PC-3 (cell line): ENCODE data around the gene ULK4. TPM values are rescaled to one million over a fixed set of nuclear protein-coding genes. Genes with fewer than 3 reads are reported as not detected.
"Not testable (repeated sequence)": the region's sequence is repeated elsewhere in the genome, so short reads cannot be mapped to it uniquely, and the experiment has no call there.

ENCODE experiments used
- ATAC-seq: fragments of 200-7000 bp; cut with Tn5 transposase; 2 replicates; pipeline ENCODE4 v1.9.1; 2020; ENCODE audit warnings: mild to moderate bottlenecking, moderate library complexity
- BruUV-seq: library from RNA; stranded (reverse); fragments of 400-500 nt; replicated peaks from 2 replicates; lab custom pipeline; 2021; lab: Mats Ljungman, UMichigan
- CTCF ChIA-PET: fragments of 300-600 bp; sonication (Branson Sonifier 250); formaldehyde crosslinking; loops from one replicate; lab custom pipeline; 2022; ENCODE audit warnings: antibody characterized with exemption; lab: Charles Lee
- POLR2A ChIA-PET: fragments of 300-600 bp; sonication (Branson Sonifier 250); formaldehyde crosslinking; loops from one replicate; lab custom pipeline; 2022; ENCODE audit warnings: antibody characterized with exemption; ENCODE audit not compliant: unreplicated experiment; lab: Charles Lee
- DNase-seq: peaks from one replicate; pipeline ENCODE4 v3.0.0-alpha.2; 2015
- H2AFZ ChIP-seq: fragments of 300-600 bp; sonication (generic); 2 replicates; pipeline ENCODE4 v1.6.0; 2016; ENCODE audit warnings: antibody characterized with exemption, low read length
- H3F3A ChIP-seq: fragments of 300-600 bp; sonication (generic); one replicate; pipeline ENCODE4 v1.6.0; 2017; ENCODE audit warnings: antibody characterized with exemption, low read length, control low read depth, mild to moderate bottlenecking; ENCODE audit not compliant: unreplicated experiment
- H3K27ac ChIP-seq: fragments of 300-600 bp; sonication (generic); 2 replicates; pipeline ENCODE4 v1.5.1; 2016; ENCODE audit warnings: mild to moderate bottlenecking, low read length
- H3K27me3 ChIP-seq: fragments of 300-600 bp; sonication (generic); 2 replicates; pipeline ENCODE4 v1.6.1; 2016; ENCODE audit warnings: low read length, mixed read lengths
- H3K36me3 ChIP-seq: fragments of 300-600 bp; sonication (generic); 2 replicates; pipeline ENCODE4 v1.6.1; 2016; ENCODE audit warnings: low read depth, mixed run types, low read length, mixed read lengths
- H3K4me1 ChIP-seq: fragments of 300-600 bp; sonication (generic); 2 replicates; pipeline ENCODE4 v1.5.1; 2016; ENCODE audit warnings: low read length; ENCODE audit not compliant: insufficient read depth
- H3K4me2 ChIP-seq: fragments of 300-600 bp; sonication (generic); 2 replicates; pipeline ENCODE4 v1.6.0; 2016; ENCODE audit warnings: low read length
- H3K4me3 ChIP-seq: fragments of 300-600 bp; sonication (generic); 2 replicates; pipeline ENCODE4 v1.5.1; 2016; ENCODE audit warnings: mild to moderate bottlenecking, low read length, mixed read lengths
- H3K79me2 ChIP-seq: fragments of 300-600 bp; sonication (generic); 2 replicates; pipeline ENCODE4 v1.6.1; 2017; ENCODE audit warnings: low read length, mixed read lengths
- H3K9ac ChIP-seq: fragments of 300-600 bp; sonication (generic); 2 replicates; pipeline ENCODE4 v1.6.0; 2016; ENCODE audit warnings: mild to moderate bottlenecking, low read length
- H3K9me2 ChIP-seq: fragments of 300-600 bp; sonication (generic); replicated peaks from 2 replicates; pipeline ENCODE4 v1.6.1; 2016; ENCODE audit warnings: mixed run types, low read length, mixed read lengths
- H3K9me3 ChIP-seq: fragments of 300-600 bp; sonication (generic); 2 replicates; pipeline ENCODE4 v1.6.1; 2016; ENCODE audit warnings: low read length, mixed read lengths
- H4K20me1 ChIP-seq: fragments of 300-600 bp; sonication (generic); 2 replicates; pipeline ENCODE4 v1.6.1; 2016; ENCODE audit warnings: low read length, mixed read lengths
- CTCF ChIP-seq: fragments of 300-600 bp; sonication (generic); conservative IDR thresholded peaks from 2 replicates; pipeline ENCODE4 v1.5.1; 2017; ENCODE audit warnings: antibody characterized with exemption, low read depth, mild to moderate bottlenecking, low read length
- EZH2 ChIP-seq: fragments of 300-600 bp; sonication (generic); IDR thresholded peaks from one replicate; pipeline ENCODE4 v1.6.1; 2017; ENCODE audit warnings: antibody characterized with exemption, mild to moderate bottlenecking, low read length; ENCODE audit not compliant: unreplicated experiment
- EZH2phosphoT487 ChIP-seq: fragments of 300-600 bp; sonication (generic); IDR thresholded peaks from 2 replicates; pipeline ENCODE4 v1.6.1; 2018; ENCODE audit warnings: mild to moderate bottlenecking, antibody characterized with exemption, low read length, borderline replicate concordance
- intact Hi-C: fragments of 100-400 bp; cut with micrococcal nuclease; formaldehyde crosslinking; loops from 2 replicates; pipeline ENCODE4 v1.9.0; 2023
- total RNA-seq: library from RNA; depleted of rRNA; stranded (reverse); fragments of >200 nt; gene quantifications from 2 replicates; pipeline ENCODE4 v1.2.3, GENCODE V29; 2014

ULK4 gene
- total RNA-seq, 1 experiment from 2014 or later: 4.8 TPM

GRCh38 chr3:41792806-41793205 lies 169.1 kb downstream of the ULK4 start:
- no TSS peak for BruUV-seq
- ATAC-seq (no peak), DNase-seq (no peak)
- H3K79me2 ChIP-seq: no peaks in the 10 kb centered on the region
- no peak for TF ChIP-seq CTCF
- no peak for TF ChIP-seq EZH2phosphoT487
- no peak for TF ChIP-seq EZH2
- no peak overlapping the region for H3K27ac ChIP-seq
- no peaks in the 10 kb centered on the region for H3K36me3 ChIP-seq
- POLR2A ChIA-PET: no interaction called here
- H4K20me1 ChIP-seq: no peaks in the 10 kb centered on the region
- no peaks in the 10 kb centered on the region for H3K9me2 ChIP-seq
- H3K9ac ChIP-seq: no peak overlapping the region
- no peak overlapping the region for H3K4me2 ChIP-seq
- no peaks in the 10 kb centered on the region for H3K9me3 ChIP-seq
- no peak overlapping the region for H2AFZ ChIP-seq
- no peaks in the 10 kb centered on the region for H3K4me1 ChIP-seq
- no peaks in the 10 kb centered on the region for H3K27me3 ChIP-seq
- no peak overlapping the region for H3K4me3 ChIP-seq
- CTCF ChIA-PET: no interaction called here
- no peaks in the 10 kb centered on the region for H3F3A ChIP-seq
- intact Hi-C loops: no loop called here

GRCh38 chr3:41769106-41769505 lies 192.8 kb downstream of the ULK4 start:
- H3K9ac ChIP-seq: no peak overlapping the region
- intact Hi-C loops: no loop called here
- no peak for DNase-seq
- no peaks in the 10 kb centered on the region for H3K9me2 ChIP-seq
- H3K36me3 ChIP-seq: no peaks in the 10 kb centered on the region
- H3K27me3 ChIP-seq: no peaks in the 10 kb centered on the region
- H3K4me3 ChIP-seq: no peak overlapping the region
- H3K27ac ChIP-seq: no peak overlapping the region
- no peaks in the 10 kb centered on the region for H3F3A ChIP-seq
- no peaks in the 10 kb centered on the region for H3K79me2 ChIP-seq
- no peak for ATAC-seq
- no peak for TF ChIP-seq EZH2
- no peak for TF ChIP-seq CTCF
- TF ChIP-seq EZH2phosphoT487: no peak
- BruUV-seq: no TSS peak
- no peak overlapping the region for H3K4me2 ChIP-seq
- H3K9me3 ChIP-seq: no peaks in the 10 kb centered on the region
- POLR2A ChIA-PET: no interaction called here
- no peaks in the 10 kb centered on the region for H3K4me1 ChIP-seq
- no peak overlapping the region for H2AFZ ChIP-seq
- no peaks in the 10 kb centered on the region for H4K20me1 ChIP-seq
- CTCF ChIA-PET: no interaction called here

- H3K9me2 ChIP-seq: no peaks in the 10 kb centered on the region
- no peak overlapping the region for H3K4me3 ChIP-seq
- ChIA-PET POLR2A (no interaction called here), CTCF (no interaction called here)
- H3F3A ChIP-seq: no peaks in the 10 kb centered on the region
- no peak overlapping the region for H3K9ac ChIP-seq
- no peak for TF ChIP-seq EZH2phosphoT487
- no peak for TF ChIP-seq EZH2
- TF ChIP-seq CTCF: no peak
- H3K79me2 ChIP-seq: no peaks in the 10 kb centered on the region
- H3K4me1 ChIP-seq: no peaks in the 10 kb centered on the region
- no peak overlapping the region for H3K27ac ChIP-seq
- H3K27me3 ChIP-seq: no peaks in the 10 kb centered on the region
- DNase-seq: no peak
- no peak overlapping the region for H2AFZ ChIP-seq
- no peaks in the 10 kb centered on the region for H3K9me3 ChIP-seq
- ATAC-seq: no peak
- H4K20me1 ChIP-seq: no peaks in the 10 kb centered on the region
- intact Hi-C loops: no loop called here
- BruUV-seq: no TSS peak
- H3K36me3 ChIP-seq: no peaks in the 10 kb centered on the region
- no peak overlapping the region for H3K4me2 ChIP-seq
Measured at GRCh38 chr3:41768363-41768762, 193.5 kb downstream of the ULK4 start.

- H2AFZ ChIP-seq, CTCF ChIA-PET, H3K4me3 ChIP-seq, H3K9ac ChIP-seq, H3K4me1 ChIP-seq, H3K9me3 ChIP-seq, DNase-seq, H3K27me3 ChIP-seq, H3K36me3 ChIP-seq, H3K79me2 ChIP-seq, BruUV-seq, H3K9me2 ChIP-seq, intact Hi-C loops, H4K20me1 ChIP-seq, H3F3A ChIP-seq, ATAC-seq, H3K4me2 ChIP-seq, POLR2A ChIA-PET, H3K27ac ChIP-seq: not testable (repeated sequence)
Measured at GRCh38 chr3:41762867-41763266, 199.0 kb downstream of the ULK4 start.
